ENCODE data around the gene YPEL3.
"Not testable (repeated sequence)": the region's sequence is repeated elsewhere in the genome, so short reads cannot be mapped to it uniquely, and the experiment has no call there.

The YPEL3 gene

DNA sequence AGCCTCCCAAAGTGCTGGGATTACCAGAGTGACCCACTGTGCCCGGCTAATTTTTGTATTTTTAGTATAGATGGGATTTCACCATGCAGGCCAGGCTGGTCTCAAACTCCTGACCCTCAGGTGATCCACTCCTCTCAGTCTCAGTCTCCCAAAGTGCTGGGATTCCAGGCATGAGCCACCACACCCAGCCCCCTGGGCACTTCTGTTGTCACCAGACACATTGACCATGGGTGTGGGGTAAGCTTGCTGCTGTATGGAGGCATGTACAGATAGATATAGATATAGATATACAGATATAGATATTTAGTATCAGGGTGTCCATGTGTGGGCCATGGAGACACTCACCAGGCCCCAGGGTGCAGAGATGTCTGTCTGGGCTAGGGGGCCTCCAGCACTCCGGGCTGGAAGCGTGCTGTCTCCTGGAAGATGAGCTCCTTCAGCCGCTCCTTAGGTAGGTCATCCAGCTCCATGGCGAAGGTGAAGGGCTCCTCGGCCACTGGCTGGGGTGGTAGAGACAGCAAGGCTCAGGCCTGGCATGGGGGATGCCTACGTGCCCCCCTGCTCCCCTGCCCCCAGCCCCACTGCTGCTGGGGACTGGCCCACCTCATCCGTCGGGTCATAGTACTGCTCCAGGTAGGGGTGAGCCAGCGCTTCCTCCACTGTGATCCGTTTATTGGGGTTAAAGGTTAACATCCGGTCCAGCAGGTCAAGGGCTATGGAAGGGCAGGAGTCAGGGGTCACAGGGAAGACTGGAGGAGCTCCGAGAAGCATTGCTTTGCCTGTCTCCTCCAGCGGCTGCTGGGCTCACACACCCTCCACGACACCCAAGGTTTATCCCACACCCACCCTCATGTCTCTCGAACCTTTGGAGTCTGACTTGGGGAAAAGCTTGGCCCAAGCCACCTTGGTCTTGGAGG, 20.5 kb upstream of the YPEL3 start:
- DNase-seq: no peak

GRCh38 chr16:30115238-30115637, 19.2 kb upstream of the YPEL3 start:
- no peak for DNase-seq

DNA sequence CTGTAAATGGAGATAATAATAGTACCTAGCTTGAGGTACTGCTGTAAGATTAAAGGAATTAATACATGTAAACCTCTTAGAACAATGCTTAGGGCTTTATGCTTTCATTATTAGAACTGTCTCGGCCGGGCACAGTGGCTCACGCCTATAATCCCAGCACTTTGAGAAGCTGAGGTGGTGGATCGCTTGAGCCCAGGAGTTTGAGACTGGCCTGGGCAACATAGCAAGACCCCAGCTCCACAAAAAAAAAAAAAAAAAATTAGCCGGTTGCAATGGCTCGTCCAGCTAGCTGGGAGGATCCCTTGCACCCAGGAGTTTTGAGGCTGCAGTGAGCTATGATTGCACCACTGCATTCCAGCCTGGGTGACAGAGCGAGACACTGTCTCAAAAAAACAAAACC, 18.8 kb upstream of the YPEL3 start:
- DNase-seq: not testable (repeated sequence)

- no peak for DNase-seq
Observed at GRCh38 chr16:30114411-30114810, 18.4 kb upstream of the YPEL3 start.

DNA sequence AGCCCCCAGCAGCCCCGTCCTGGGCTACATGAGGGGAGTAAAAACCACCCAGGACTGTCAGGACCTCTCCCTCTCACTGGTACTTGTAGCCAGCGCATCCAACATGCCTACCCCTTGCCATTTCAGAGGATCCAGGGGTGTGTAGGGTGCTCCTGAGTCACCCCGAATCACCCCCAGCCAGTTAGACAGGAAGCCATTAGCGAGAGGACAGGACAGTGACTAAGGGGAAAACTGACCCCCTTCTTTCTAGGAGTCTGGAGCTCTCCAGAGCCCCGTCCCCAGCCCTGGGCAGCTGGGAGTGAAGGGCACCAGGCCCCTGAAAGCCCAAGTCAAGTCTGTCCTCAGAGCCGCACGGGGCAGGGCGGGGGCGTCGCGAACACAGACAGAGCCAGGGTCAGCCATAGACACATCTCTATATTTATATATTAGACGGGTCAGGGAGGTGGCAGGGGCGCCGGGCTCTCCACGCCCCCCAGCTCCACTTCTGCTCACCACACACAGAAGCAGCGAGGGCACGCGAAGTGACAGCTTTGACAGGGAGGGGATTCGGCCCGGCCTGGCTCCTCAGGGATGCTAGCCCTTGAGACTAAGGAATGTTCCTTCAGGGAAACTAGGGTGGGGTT, 17.8 kb upstream of the YPEL3 start:
- no peak for DNase-seq

DNA sequence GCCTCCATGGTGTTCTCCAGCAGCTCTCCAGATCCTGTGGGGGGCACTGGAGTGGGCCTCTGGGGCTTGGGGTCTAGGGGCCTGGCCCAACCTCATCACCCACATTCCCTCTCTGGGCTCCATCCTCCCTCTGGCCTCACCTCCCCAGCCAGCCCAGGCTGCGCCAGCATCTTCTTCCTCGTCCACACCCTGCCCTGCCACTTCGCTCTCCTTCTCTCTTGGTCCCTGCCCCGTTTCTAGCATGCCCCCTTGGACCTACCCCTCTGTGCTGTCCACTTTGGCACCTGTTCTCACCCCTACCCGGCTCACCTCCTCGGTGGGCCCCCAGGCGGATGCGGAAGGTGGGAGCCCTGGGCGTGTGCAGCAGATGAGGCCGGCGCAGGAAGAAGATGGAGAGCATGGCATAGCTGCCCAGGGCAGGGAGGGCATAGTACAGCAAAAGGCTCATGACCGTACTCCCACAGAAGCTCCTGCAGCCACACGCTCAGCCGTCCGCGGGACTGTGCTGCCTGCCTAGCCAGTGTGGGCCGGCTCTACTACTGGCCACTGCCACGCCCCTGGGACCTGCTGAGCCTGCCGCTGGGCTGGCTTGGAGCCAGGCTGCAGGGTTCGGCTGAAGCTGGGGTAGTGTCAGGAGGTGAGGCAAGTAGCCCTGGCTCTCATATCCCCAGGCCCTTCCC, 17.2 kb upstream of the YPEL3 start, which contains the start of gene GDPD3:
Gene GDPD3, minus strand, starts transcription at position 507 of the 680 bp plus-strand sequence. Its CDS starts 59 bp downstream, at position 448.
- no peak for DNase-seq

GRCh38 chr16:30112197-30113030, 16.4 kb upstream of the YPEL3 start:
- DNase-seq: peak in 1 of 2 donors; percentile 11

DNA sequence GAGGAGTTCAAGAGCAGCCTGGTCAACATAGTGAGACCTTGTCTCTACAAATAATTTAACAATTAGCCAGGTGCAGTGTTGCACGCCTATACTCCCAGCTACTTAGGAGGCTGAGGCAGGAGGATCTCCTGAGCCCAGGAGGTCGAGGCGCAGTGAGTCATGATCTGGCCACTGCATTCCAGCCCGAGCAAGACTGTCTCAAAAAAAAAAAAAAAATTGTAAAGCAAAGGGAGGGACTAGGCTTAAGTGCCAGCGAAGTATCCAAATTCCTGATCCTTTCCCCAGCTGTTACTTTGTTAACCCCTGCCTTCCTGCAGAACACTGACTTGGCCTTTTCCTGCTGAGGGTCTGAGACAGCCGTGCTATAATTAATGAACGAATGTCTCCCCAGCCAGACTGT, 14.6 kb upstream of the YPEL3 start:
- no peak for DNase-seq

- DNase-seq: no peak
Observed at GRCh38 chr16:30108059-30108850, 12.2 kb upstream of the YPEL3 start.

GRCh38 chr16:30104492-30104891, 8.5 kb upstream of the YPEL3 start:
- no peak for DNase-seq

DNA sequence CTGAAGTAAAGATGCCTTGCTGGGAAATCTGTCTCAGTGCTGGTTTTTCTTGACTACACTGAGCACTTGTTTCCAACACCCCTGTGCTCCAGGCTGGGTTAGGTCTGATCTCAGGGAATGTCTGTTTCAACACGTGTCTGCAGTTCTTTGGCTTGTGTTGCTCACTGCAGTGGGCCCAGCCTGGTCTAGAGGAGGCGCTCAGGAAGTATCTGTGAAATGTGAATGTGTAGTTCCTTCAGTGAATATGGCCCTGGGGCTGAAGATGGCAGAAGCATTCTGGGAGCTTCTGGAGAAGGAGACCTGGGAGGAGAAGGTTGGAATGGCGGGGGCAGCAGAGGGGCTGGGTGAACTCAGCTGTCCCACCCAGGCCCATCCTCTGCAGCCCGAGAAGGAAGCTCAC, 8.1 kb upstream of the YPEL3 start:
- no peak for DNase-seq

DNA sequence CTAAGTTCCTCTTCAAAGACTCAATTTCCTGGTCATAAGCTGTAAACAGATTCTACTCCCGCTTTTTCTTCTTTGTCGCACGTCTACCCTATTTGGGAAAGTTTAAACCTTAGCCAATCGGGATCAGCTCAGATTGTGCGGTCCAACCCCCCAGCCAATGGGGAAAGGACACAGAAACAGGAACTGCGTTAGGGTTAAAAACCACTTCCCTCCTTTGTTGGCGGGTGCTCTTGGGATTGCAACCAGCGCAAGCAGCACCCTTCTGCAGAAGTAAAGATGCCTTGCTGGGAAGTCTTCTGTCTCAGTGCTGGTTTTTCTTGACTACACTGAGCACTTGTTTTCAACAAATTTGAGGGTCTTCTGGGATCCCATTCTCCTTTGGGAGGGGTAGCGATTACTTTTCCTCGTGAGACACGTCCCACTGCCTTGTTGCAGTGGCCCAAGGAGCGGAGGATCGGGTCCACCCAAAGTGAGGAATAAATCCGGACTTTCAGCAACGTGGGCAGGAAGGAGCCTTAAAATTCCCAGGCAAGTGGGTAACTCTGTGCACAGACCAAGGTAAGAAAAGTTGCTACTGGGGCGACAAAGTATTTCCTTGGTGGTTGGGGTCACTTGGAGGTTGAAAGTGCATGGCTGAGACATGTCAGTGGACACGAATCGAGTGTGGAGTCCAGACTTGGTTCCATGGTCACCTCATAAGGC, 1.0 kb upstream of the YPEL3 start:
- no peak for DNase-seq

- no peak for DNase-seq
Observed at GRCh38 chr16:30095166-30096078, 591 bp downstream of the YPEL3 start.

DNA sequence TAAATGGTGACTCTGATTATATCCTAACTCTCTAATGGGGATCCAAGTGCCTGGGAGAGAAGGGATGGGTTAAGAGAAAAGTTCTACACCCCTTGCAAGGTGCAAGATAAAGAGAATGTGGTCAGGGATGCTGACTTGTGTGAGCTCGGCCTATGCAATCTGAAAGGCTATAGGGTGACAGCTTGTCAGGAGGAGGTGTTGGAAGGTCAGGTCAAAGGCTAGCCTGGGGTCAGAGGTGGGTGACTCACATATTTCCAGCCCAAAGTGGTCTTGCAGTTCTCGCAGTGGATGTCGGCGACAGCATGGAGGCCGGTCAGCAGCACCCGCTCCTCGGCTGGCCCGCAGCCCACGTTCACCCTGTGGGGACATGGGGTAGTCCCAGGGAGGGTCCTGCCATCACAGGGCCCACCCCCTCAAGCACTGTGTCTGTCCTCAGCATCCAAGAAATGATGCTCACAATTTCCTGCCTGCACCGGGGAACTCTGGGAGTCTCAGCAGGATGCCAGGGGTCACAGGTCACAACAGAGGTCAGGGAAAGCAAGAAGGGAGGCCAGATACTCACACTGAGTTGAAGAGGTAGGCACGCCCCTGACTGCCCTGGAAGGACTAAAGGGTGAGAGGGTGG, 1.4 kb downstream of the YPEL3 start:
- DNase-seq: no peak

GRCh38 chr16:30092373-30093010, 3.5 kb downstream of the YPEL3 start:
- peak; percentile 69 to 94 for DNase-seq

- peak; percentile 77 to 80 for DNase-seq
Observed at GRCh38 chr16:30091474-30092372, 4.3 kb downstream of the YPEL3 start, which contains the start of gene TBX6. TBX6 (minus strand) TSS chr16:30091924; CDS start chr16:30091193, 731 bp downstream.

- no peak for DNase-seq
Observed at GRCh38 chr16:30090610-30091331, 5.2 kb downstream of the YPEL3 start.
